ENCODE results near the gene DCST2.
A peak's percentile ranks its signal among the peaks of the same experiment; 100 is the strongest.
"Not testable (repeated sequence)": the region's sequence is repeated elsewhere in the genome, so short reads cannot be mapped to it uniquely, and the experiment has no call there.

The DCST2 gene

DNA sequence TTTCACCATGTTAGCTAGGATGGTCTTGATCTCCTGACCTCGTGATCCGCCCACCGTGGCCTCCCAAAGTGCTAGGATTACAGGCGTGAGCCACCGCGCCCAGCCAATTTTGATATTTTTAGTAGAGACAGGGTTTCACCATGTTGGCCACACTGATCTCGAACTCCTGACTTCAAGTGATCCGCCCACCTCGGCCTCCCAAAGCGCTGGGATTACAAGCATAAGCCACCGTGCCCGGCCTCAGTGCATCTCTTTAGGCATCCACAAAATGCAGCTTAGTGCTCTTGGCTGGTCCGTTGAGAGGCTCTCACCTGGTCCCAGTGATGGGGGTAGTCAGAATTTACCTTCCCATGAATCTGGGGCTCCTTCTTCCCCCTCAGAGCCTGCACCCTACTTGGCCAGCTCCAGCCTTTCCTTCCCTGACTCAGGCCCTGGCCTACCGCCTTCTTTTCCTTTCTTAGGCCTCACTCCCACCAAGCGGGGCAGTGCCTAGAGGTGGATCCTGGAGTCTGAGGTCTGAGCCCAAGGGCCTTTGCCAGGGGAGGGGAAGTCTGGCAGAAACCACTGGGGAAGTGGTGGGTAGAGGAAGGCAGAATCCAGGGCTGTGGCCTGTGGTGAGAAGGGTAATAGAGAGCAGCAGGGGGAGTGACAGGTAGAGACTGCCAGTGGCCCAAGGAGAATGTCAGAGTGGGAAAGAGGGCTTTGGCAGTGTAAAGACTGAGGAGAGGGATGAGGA, 36.4 kb downstream of the DCST2 start:
- Histone ChIP-seq H3K4me3 (replicated peaks; ENCODE audit: insufficient read depth, low read length) (no peak overlapping the region), H3K27ac (replicated peaks) (no peak overlapping the region)
- TF ChIP-seq REST (IDR thresholded peaks at IDR 0.05; ENCODE audit: insufficient replicate concordance, low read depth) (no peak), SPI1 (IDR thresholded peaks at IDR 0.05; ENCODE audit: borderline replicate concordance, low read depth) (peak; percentile 95), CTCF (IDR thresholded peaks at IDR 0.05; ENCODE audit: insufficient read depth, low read length) (no peak), POLR2AphosphoS5 (IDR thresholded peaks at IDR 0.05; ENCODE audit: low read depth) (peak; percentile 66; the same call in 1 of the 2 replicates), GABPA (IDR thresholded peaks at IDR 0.05; ENCODE audit: low read depth) (no peak)

DNA sequence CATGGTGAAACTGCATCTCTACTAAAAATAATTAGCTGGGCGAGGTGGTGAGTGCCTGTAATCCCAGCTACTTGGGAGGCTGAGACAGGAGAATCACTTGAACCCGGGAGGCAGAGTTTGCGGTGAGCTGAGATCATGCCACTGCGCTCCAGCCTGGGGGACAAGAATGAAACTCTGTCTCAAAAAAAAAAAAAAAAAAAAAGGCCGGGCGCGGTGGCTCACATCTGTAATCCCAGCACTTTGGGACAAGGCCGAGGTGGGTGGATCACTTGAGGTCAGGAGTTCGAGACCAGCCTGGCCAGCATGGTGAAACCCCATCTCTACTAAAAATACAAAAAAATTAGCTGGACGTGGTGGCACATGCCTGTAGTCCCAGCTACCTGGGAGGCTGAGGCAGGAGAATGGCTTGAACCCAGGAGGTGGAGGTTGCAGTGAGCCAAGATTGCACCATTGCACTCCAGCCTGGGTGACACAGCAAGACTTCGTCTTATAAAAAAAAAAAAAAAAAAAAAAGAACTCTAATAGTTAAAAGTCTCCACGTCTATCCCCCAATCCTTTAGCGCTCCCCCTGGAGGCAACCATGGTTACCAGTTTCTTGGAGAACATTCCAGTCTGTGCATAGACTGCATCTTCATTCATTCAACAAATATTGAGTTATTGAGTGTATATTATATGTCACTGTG, 38.1 kb downstream of the DCST2 start:
- H3K4me3 ChIP-seq (replicated peaks; ENCODE audit: insufficient read depth, low read length); H3K27me3 ChIP-seq (ENCODE audit: insufficient read depth, poor library complexity, severe bottlenecking): not testable (repeated sequence)
- peak in 1 of 2 experiments; percentile 50 for DNase-seq (ENCODE audit: low read depth in 1 of 2, low spot score in 1 of 2)
- TF ChIP-seq CTCF (IDR thresholded peaks at IDR 0.05; ENCODE audit: insufficient read depth, low read length) = peak; percentile 26
- H3K27ac ChIP-seq (replicated peaks) = peak overlapping the region; percentile 9; the same call in 1 of the 2 replicates

More for the DNA sequence above, 36.4 kb downstream of the DCST2 start:
- DNase-seq (ENCODE audit: low read depth in 1 of 2, low spot score in 1 of 2) = peak; percentile 72 to 84
- no peaks in the 10 kb centered on the region for H3K27me3 ChIP-seq (ENCODE audit: insufficient read depth, poor library complexity, severe bottlenecking)

- Histone ChIP-seq H3K4me3 (replicated peaks; ENCODE audit: insufficient read depth, low read length) (no peak overlapping the region), H3K27ac (replicated peaks) (no peak overlapping the region; the same call in 1 of the 2 replicates), H3K27me3 (ENCODE audit: insufficient read depth, poor library complexity, severe bottlenecking) (no peaks in the 10 kb centered on the region)
- no peak for DNase-seq (ENCODE audit: low read depth in 1 of 2, low spot score in 1 of 2)
- TF ChIP-seq CTCF (IDR thresholded peaks at IDR 0.05; ENCODE audit: insufficient read depth, low read length) = no peak
- TF ChIP-seq REST (IDR thresholded peaks at IDR 0.05; ENCODE audit: insufficient replicate concordance, low read depth) = no peak
- no peak for TF ChIP-seq POLR2AphosphoS5 (IDR thresholded peaks at IDR 0.05; ENCODE audit: low read depth)
- TF ChIP-seq GABPA (IDR thresholded peaks at IDR 0.05; ENCODE audit: low read depth) = no peak
- no peak for TF ChIP-seq SPI1 (IDR thresholded peaks at IDR 0.05; ENCODE audit: borderline replicate concordance, low read depth)
Observed at GRCh38 chr1:154994591-154994990, 39.0 kb downstream of the DCST2 start.
